K562 (cell line): Measurements from ENCODE around the gene SIGLEC6. TPM values are rescaled to one million over a fixed set of nuclear protein-coding genes. Genes with fewer than 3 reads are reported as not detected.
A peak's percentile ranks its signal among the peaks of the same experiment; 100 is the strongest.

Experiments used
- ARID1B ChIP-seq: fragments of 450-650 bp; IDR thresholded peaks from 2 replicates; pipeline ENCODE4 v1.6.1; 2016; ENCODE audit warnings: antibody characterized with exemption, mild to moderate bottlenecking, inconsistent platforms
- HCFC1 ChIP-seq: IDR thresholded peaks from 2 replicates; pipeline ENCODE4 v1.6.1; 2012; ENCODE audit warnings: low read depth, low read length, improper control_type of control experiment
- KDM4B ChIP-seq, 2 experiments: fragments of 450-650 bp in 1 of 2; sonication (generic) in 1 of 2; IDR thresholded peaks; 2 replicates each; pipeline ENCODE4 v1.6.1; 2016 to 2017; ENCODE audit warnings: borderline replicate concordance in 2 of 2, antibody characterized with exemption in 1 of 2, low read depth in 1 of 2, mild to moderate bottlenecking in 1 of 2
- NFXL1 ChIP-seq: fragments of 450-650 bp; formaldehyde crosslinking; IDR thresholded peaks from 2 replicates; pipeline ENCODE4 v1.4.0; 2021; ENCODE audit warnings: mild to moderate bottlenecking
- NR0B1 ChIP-seq: fragments of 450-650 bp; IDR thresholded peaks from one replicate; pipeline ENCODE4 v1.6.1; 2018; ENCODE audit warnings: mild to moderate bottlenecking, moderate library complexity; ENCODE audit not compliant: partially characterized antibody
- REST ChIP-seq, 2 experiments: fragments of 450-650 bp; formaldehyde crosslinking in 1 of 2; IDR thresholded peaks; 2 replicates each; pipeline versions ENCODE4 v1.4.0 to v1.6.1; 2014 to 2020; ENCODE audit warnings: mild to moderate bottlenecking in 2 of 2, borderline replicate concordance in 1 of 2, low read depth in 1 of 2
- SIN3B ChIP-seq: fragments of 450-650 bp; IDR thresholded peaks from 2 replicates; pipeline ENCODE4 v1.6.1; 2017; ENCODE audit warnings: low read depth, mild to moderate bottlenecking, moderate library complexity
- SMAD4 ChIP-seq: fragments of 250-450 bp; sonication (Bioruptor Pico); conservative IDR thresholded peaks from 2 replicates; pipeline ENCODE4 v1.8.0; 2021; ENCODE audit warnings: inconsistent platforms, mild to moderate bottlenecking, moderate library complexity
- SRSF9 ChIP-seq: fragments of 200-400 bp; formaldehyde crosslinking; IDR thresholded peaks from 2 replicates; pipeline ENCODE4 v1.6.1; 2017; ENCODE audit warnings: low read depth, low read length, borderline replicate concordance
- ZNF592 ChIP-seq: fragments of 450-650 bp; IDR thresholded peaks from 2 replicates; pipeline ENCODE4 v1.6.1; 2017; ENCODE audit warnings: antibody characterized with exemption, mild to moderate bottlenecking
- ZNF655 ChIP-seq: fragments of 250-450 bp; sonication (Bioruptor Pico); IDR thresholded peaks from 2 replicates; pipeline ENCODE4 v1.5.0; 2021
- polyA plus RNA-seq, 8 experiments: library from polyadenylated mRNA; depleted of rRNA in 4 of 8; stranded (reverse) in 5 of 8; unstranded in 3 of 8; fragments of >200 nt; fragmentation: Nextera tagmentation in 2 of 8; fragmentation: Illumina TruSeq in 1 of 8; extraction: Ambion mirVana in 2 of 8; extraction: Trizol in 1 of 8; gene quantifications; 2 replicates each; pipeline versions ENCODE4 v1.2.1 to v1.2.3, GENCODE V29; 2011 to 2014; ENCODE audit warnings: inconsistent platforms in 1 of 8, missing spikeins in 1 of 8
- total RNA-seq, 7 experiments: library from RNA; depleted of rRNA in 6 of 7; stranded (reverse); fragments of >200 nt in 6 of 7; fragmentation: Illumina TruSeq in 2 of 7; extraction: Trizol in 2 of 7; gene quantifications; 2 replicates each; pipeline versions ENCODE4 v1.2.1 to v1.2.3, GENCODE V29; 2011 to 2021; ENCODE audit warnings: low replicate concordance in 1 of 7

The SIGLEC6 gene
- total and polyA plus RNA-seq, 9 of the 15 experiments (the other 6 are each of a cell fraction or from before 2014, with no cell fraction given): 0.03 to 17.5 (median 0.71) TPM

GRCh38 chr19:51509823-51510660 lies 21.4 kb downstream of the SIGLEC6 start (continued):
- TF ChIP-seq REST (IDR thresholded peaks at IDR 0.05; ENCODE audit: borderline replicate concordance) (peak; percentile 28; the same call in 1 of the 2 replicates), REST (CRISPR knock-in tag; IDR thresholded peaks at IDR 0.05; ENCODE audit: low read depth) (no peak), ZNF655 (CRISPR knock-in tag) (no peak), NR0B1 (no peak), KDM4B (IDR thresholded peaks at IDR 0.05; ENCODE audit: borderline replicate concordance in 2 of 2, low read depth in 1 of 2) (no peak), SMAD4 (CRISPR knock-in tag) (peak; percentile 43; the same call in 1 of the 2 replicates), SIN3B (no peak), NFXL1 (no peak), SRSF9 (no peak), ZNF592 (peak; percentile 73), HCFC1 (no peak), ARID1B (no peak)
